Measurements from ENCODE around the gene OR6P1. TPM values are rescaled to one million over a fixed set of nuclear protein-coding genes. Genes with fewer than 3 reads are reported as not detected.

OR6P1 gene
- total and polyA plus RNA-seq, 11 donors: not detected

GRCh38 chr1:158559696-158560095, 10.7 kb downstream of the OR6P1 start:
- Histone ChIP-seq H3K9me3 (no peaks in the 10 kb centered on the region), H3K36me3 (no peaks in the 10 kb centered on the region), H3K4me1 (peaks cover 0 to 5% (median 0%) of the 10 kb centered on the region in 12 donors), H3K27ac (no peak overlapping the region), H3K27me3 (no peaks in the 10 kb centered on the region), H3K4me3 (no peak overlapping the region)
- no peak for TF ChIP-seq POLR2A (IDR thresholded peaks at IDR 0.05)
- TF ChIP-seq CTCF (IDR thresholded peaks at IDR 0.05): no peak
- WGBS, 4 donors: 68 to 80% (median 79%) methylated on average over 1 of the region's 1 CpG
- intact Hi-C loops (cut with DNase I): no loop called here
- ATAC-seq (no peak), DNase-seq (no peak)

DNA sequence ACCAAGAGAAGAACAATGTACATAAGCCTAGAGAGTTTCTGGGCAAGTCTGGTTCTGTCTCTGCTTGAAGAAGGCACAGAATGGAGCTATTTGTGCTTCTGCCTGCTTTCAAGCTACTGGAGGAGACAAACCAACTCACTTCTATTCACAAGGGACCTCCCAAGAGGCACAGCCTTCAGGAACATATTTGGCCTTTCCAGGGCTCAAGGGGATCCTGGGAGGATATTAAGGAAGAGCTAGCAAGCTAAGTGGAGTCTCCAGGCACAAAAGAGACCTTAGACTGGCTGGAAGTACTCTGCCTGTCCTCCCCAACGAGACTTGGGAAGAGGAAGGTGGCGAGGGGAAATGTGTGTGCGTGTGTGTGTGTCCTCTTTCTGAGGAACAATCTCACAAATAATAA, 16.0 kb downstream of the OR6P1 start, which contains the start of gene OR6Y1:
TSS of gene OR6Y1 (minus strand) at position 54 of the 400 bp plus-strand sequence. CDS start 6,300 bp downstream, outside the sequence.
- 51 to 75% (median 64%) methylated on average over 3 of the region's 3 CpGs for WGBS, 4 donors
- ATAC-seq (peak in 2 of 4 donors; percentile 10 to 29), DNase-seq (peak in 3 of 5 donors; percentile 18 to 26 (median 20))
- intact Hi-C loops (cut with DNase I): no loop called here
- Histone ChIP-seq H3K27me3 (no peaks in the 10 kb centered on the region), H3K36me3 (no peaks in the 10 kb centered on the region), H3K4me3 (peak within 1 kb of the TSS in 3 of 12 donors; percentile 5 to 28 (median 12)), H3K27ac (peak within 1 kb of the TSS in 5 of 12 donors; percentile 21 to 72 (median 56)), H3K9me3 (no peaks in the 10 kb centered on the region), H3K4me1 (no peaks in the 10 kb centered on the region)
- TF ChIP-seq CTCF (IDR thresholded peaks at IDR 0.05) (no peak), POLR2A (IDR thresholded peaks at IDR 0.05) (peak in 1 of 2 donors; percentile 11)

GRCh38 chr1:158552296-158552695, 18.1 kb downstream of the OR6P1 start:
- no peaks in the 10 kb centered on the region for H3K9me3 ChIP-seq
- no peaks in the 10 kb centered on the region for H3K27me3 ChIP-seq
- no peak for TF ChIP-seq POLR2A (IDR thresholded peaks at IDR 0.05)
- TF ChIP-seq CTCF (IDR thresholded peaks at IDR 0.05): no peak
- H3K27ac ChIP-seq: peak overlapping the region in 6 of 12 donors; percentile 44 to 72 (median 50)
- ATAC-seq (peak in 1 of 4 donors; percentile 39), DNase-seq (peak in 2 of 5 donors; percentile 19 to 23)
- WGBS, 4 donors: 52 to 59% (median 53%) methylated on average over 1 of the region's 1 CpG
- H3K36me3 ChIP-seq: no peaks in the 10 kb centered on the region
- intact Hi-C loops (cut with DNase I): no loop called here
- no peak overlapping the region for H3K4me3 ChIP-seq
- H3K4me1 ChIP-seq: no peaks in the 10 kb centered on the region

GRCh38 chr1:158547533-158547932, 22.8 kb downstream of the OR6P1 start:
- intact Hi-C loops (cut with DNase I): no loop called here
- 94 to 100% (median 97%) methylated on average over 2 of the region's 2 CpGs for WGBS, 4 donors

More at GRCh38 chr1:158547533-158547932, 22.8 kb downstream of the OR6P1 start:
- Histone ChIP-seq H3K9me3 (no peaks in the 10 kb centered on the region), H3K27me3 (no peaks in the 10 kb centered on the region), H3K4me1 (no peaks in the 10 kb centered on the region), H3K27ac (no peak overlapping the region), H3K4me3 (no peak overlapping the region), H3K36me3 (no peaks in the 10 kb centered on the region)
- no peak for DNase-seq
- ATAC-seq: no peak
- no peak for TF ChIP-seq POLR2A (IDR thresholded peaks at IDR 0.05)
- no peak for TF ChIP-seq CTCF (IDR thresholded peaks at IDR 0.05)
